Esophagus squamous epithelium (tissue), 4 donors: ENCODE measurements around the gene GID8.

Experiments
- CTCF ChIP-seq, 6 experiments: fragments of 450-650 bp in 4 of 6; fragments of 200-600 bp in 2 of 6; sonication (generic) in 2 of 6; IDR thresholded peaks; one replicate each; pipeline ENCODE4 v1.5.1; 2016 to 2019; ENCODE audit warnings: antibody characterized with exemption in 6 of 6, mild to moderate bottlenecking in 4 of 6, moderate library complexity in 4 of 6
- POLR2A ChIP-seq, 4 donors: fragments of 450-650 bp; IDR thresholded peaks; one replicate each; pipeline ENCODE4 v1.6.1; 2017; ENCODE audit warnings: antibody characterized with exemption in 4 of 4, mild to moderate bottlenecking in 4 of 4, moderate library complexity in 3 of 4

DNA sequence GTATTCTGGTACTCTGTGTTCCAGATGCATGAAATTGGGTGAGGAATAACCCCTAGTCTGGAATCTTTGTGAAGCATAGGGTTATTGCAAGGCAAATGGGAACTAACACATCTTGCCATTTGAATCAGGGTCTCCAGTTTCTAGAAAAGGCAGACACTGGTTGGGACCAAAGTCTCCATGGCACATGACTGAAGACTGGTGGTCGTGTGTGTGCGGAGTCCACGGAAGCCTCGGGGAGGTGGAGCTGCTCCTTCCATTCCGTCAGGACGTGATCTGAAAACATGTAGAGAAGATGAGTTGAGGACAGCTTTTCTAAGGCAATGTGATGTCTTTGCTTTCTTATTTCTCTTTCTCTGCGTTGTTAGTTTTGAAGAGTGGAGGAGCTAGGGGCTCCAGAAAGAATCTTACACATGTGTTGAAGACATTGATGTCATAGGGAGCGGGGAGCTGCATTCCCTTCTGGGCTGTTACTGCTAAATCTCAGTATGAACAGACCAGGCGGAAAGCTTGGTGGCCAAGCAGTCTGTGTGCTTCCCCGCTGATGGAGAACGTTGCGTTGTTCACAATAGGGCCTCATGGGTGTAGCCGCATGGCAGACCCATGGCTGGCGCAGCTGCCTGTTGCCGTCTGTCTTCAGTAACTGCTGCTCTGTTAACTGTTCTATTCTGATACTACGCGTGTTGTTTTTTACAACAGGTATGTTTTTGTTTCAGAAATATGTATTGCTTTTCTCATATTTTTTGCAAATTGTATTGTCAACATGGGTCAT, 9.8 kb downstream of the GID8 start:
- no peak for TF ChIP-seq POLR2A (IDR thresholded peaks at IDR 0.05)
- no peak for TF ChIP-seq CTCF (IDR thresholded peaks at IDR 0.05)
